HepG2 (cell line): Measurements from ENCODE around the gene HSPA1B. TPM values are rescaled to one million over a fixed set of nuclear protein-coding genes. Genes with fewer than 3 reads are reported as not detected.
A peak's percentile ranks its signal among the peaks of the same experiment; 100 is the strongest.

Experiments used
- ATRX ChIP-seq: sonication (generic); formaldehyde crosslinking; IDR thresholded peaks from 2 replicates; pipeline ENCODE4 v1.4.0; 2020; ENCODE audit warnings: missing genetic modification reagents, borderline replicate concordance
- ETV6 ChIP-seq: sonication (generic); formaldehyde crosslinking; conservative IDR thresholded peaks from 2 replicates; pipeline ENCODE4 v1.4.0; 2020; ENCODE audit warnings: missing genetic modification reagents
- FOXO4 ChIP-seq: sonication (generic); formaldehyde crosslinking; conservative IDR thresholded peaks from 2 replicates; pipeline ENCODE4 v1.8.1; 2023; ENCODE audit warnings: missing genetic modification reagents
- HMG20A ChIP-seq: IDR thresholded peaks from 2 replicates; pipeline ENCODE4 v1.6.1; 2016; ENCODE audit warnings: borderline replicate concordance
- IKZF4 ChIP-seq: sonication (generic); formaldehyde crosslinking; IDR thresholded peaks from 2 replicates; pipeline ENCODE4 v1.5.1; 2020; ENCODE audit warnings: borderline replicate concordance, mild to moderate bottlenecking, low read depth, missing genetic modification reagents; ENCODE audit errors: not compliant biosample characterization
- PPARG ChIP-seq: conservative IDR thresholded peaks from 2 replicates; pipeline ENCODE4 v1.6.1; 2016; ENCODE audit warnings: missing biosample characterization, missing genetic modification reagents
- SMAD9 ChIP-seq: sonication (generic); formaldehyde crosslinking; IDR thresholded peaks from 2 replicates; pipeline ENCODE4 v1.5.1; 2020; ENCODE audit warnings: mild to moderate bottlenecking, missing genetic modification reagents
- SP5 ChIP-seq: IDR thresholded peaks from 2 replicates; pipeline ENCODE4 v1.6.1; 2016; ENCODE audit warnings: low read depth, borderline replicate concordance
- TOE1 ChIP-seq: sonication (generic); formaldehyde crosslinking; IDR thresholded peaks from 2 replicates; pipeline ENCODE4 v1.4.0; 2020; ENCODE audit warnings: mild to moderate bottlenecking, missing genetic modification reagents
- U2AF2 ChIP-seq: fragments of 200-400 bp; formaldehyde crosslinking; IDR thresholded peaks from 2 replicates; pipeline ENCODE4 v1.6.1; 2017; ENCODE audit warnings: low read depth, mild to moderate bottlenecking, low read length
- ZFP82 ChIP-seq: sonication (generic); formaldehyde crosslinking; IDR thresholded peaks from 2 replicates; pipeline ENCODE4 v1.5.1; 2020; ENCODE audit warnings: mild to moderate bottlenecking, missing genetic modification reagents, borderline replicate concordance
- ZNF260 ChIP-seq: sonication (generic); formaldehyde crosslinking; IDR thresholded peaks from 2 replicates; pipeline ENCODE4 v1.4.0; 2020; ENCODE audit warnings: missing genetic modification reagents, low read depth, mild to moderate bottlenecking, borderline replicate concordance
- ZNF274 ChIP-seq: sonication (generic); formaldehyde crosslinking; IDR thresholded peaks from 2 replicates; pipeline ENCODE4 v1.5.1; 2020; ENCODE audit warnings: mild to moderate bottlenecking, missing genetic modification reagents
- ZNF282 ChIP-seq: fragments of 450-650 bp; IDR thresholded peaks from 2 replicates; pipeline ENCODE4 v1.6.1; 2018; ENCODE audit not compliant: partially characterized antibody
- ZNF326 ChIP-seq: sonication (generic); formaldehyde crosslinking; IDR thresholded peaks from 2 replicates; pipeline ENCODE4 v1.4.0; 2020; ENCODE audit warnings: missing genetic modification reagents, borderline replicate concordance
- ZNF616 ChIP-seq: sonication (generic); formaldehyde crosslinking; IDR thresholded peaks from 2 replicates; pipeline ENCODE4 v1.5.0; 2020; ENCODE audit warnings: low read depth, mild to moderate bottlenecking, missing genetic modification reagents
- ZNF709 ChIP-seq: sonication (generic); formaldehyde crosslinking; IDR thresholded peaks from 2 replicates; pipeline ENCODE4 v1.5.0; 2020; ENCODE audit warnings: mild to moderate bottlenecking, missing genetic modification reagents
- ZSCAN12 ChIP-seq: sonication (generic); formaldehyde crosslinking; IDR thresholded peaks from 2 replicates; pipeline ENCODE4 v1.9.0; 2021; ENCODE audit warnings: mild to moderate bottlenecking, missing genetic modification reagents
- polyA plus RNA-seq, 8 experiments: library from polyadenylated mRNA; depleted of rRNA in 3 of 8; stranded (reverse) in 7 of 8; unstranded in 1 of 8; fragments of >200 nt; fragmentation: Illumina TruSeq in 4 of 8; extraction: Trizol in 4 of 8; gene quantifications; 2 replicates each; pipeline versions ENCODE4 v1.2.1 to v1.2.3, GENCODE V29; 2011 to 2016; ENCODE audit warnings: low read depth in 4 of 8, missing spikeins in 1 of 8, mixed read lengths in 1 of 8; ENCODE audit not compliant: insufficient read depth in 1 of 8
- total RNA-seq, 5 experiments: library from RNA; depleted of rRNA; stranded (reverse); fragments of >200 nt; fragmentation: Illumina TruSeq; extraction: Trizol; gene quantifications; 2 replicates each; pipeline ENCODE4 v1.2.3, GENCODE V29; 2016; ENCODE audit warnings: low read depth in 1 of 5
- TF ChIP-seq, protein P1 (sequence below): sonication (generic); formaldehyde crosslinking; IDR thresholded peaks from 2 replicates; pipeline ENCODE4 v1.5.0; 2020; ENCODE audit warnings: mild to moderate bottlenecking, missing genetic modification reagents
- TF ChIP-seq, protein P2 (sequence below): sonication (generic); formaldehyde crosslinking; IDR thresholded peaks from 2 replicates; pipeline ENCODE4 v1.4.0; 2020; ENCODE audit warnings: missing genetic modification reagents, borderline replicate concordance
- TF ChIP-seq, protein P3 (sequence below): sonication (generic); formaldehyde crosslinking; IDR thresholded peaks from 2 replicates; pipeline ENCODE4 v1.5.0; 2020; ENCODE audit warnings: mild to moderate bottlenecking, missing genetic modification reagents

The HSPA1B gene
- total and polyA plus RNA-seq, 2 of the 13 experiments (the other 11 are each of a cell fraction or from before 2014, with no cell fraction given), result 26.0 to 186 TPM

GRCh38 chr6:31834367-31835250 is 7.1 kb downstream of the HSPA1B start (continued):
- TF ChIP-seq, protein P1, sequence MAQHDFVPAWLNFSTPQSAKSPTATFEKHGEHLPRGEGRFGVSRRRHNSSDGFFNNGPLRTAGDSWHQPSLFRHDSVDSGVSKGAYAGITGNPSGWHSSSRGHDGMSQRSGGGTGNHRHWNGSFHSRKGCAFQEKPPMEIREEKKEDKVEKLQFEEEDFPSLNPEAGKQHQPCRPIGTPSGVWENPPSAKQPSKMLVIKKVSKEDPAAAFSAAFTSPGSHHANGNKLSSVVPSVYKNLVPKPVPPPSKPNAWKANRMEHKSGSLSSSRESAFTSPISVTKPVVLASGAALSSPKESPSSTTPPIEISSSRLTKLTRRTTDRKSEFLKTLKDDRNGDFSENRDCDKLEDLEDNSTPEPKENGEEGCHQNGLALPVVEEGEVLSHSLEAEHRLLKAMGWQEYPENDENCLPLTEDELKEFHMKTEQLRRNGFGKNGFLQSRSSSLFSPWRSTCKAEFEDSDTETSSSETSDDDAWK (CRISPR knock-in tag), result no peak
- TF ChIP-seq ZFP82 (no peak), U2AF2 (peak; percentile 12; the same call in 1 of the 2 replicates), ZNF616 (no peak; the same call in 1 of the 2 replicates), SP5 (CRISPR knock-in tag) (no peak), ETV6 (CRISPR knock-in tag) (peak; percentile 86), ATRX (CRISPR knock-in tag) (0 out of 2 replicates have a peak, but pooled peaks have one; percentile 70), ZNF274 (peak; percentile 79), ZSCAN12 (CRISPR knock-in tag) (peak; percentile 92), PPARG (no peak; the same call in none of the 2 replicates), TOE1 (CRISPR knock-in tag) (peak; percentile 85), ZNF709 (0 out of 2 replicates have a peak, but pooled peaks have one; percentile 58), ZNF282 (no peak), IKZF4 (CRISPR knock-in tag) (peak; percentile 96), FOXO4 (no peak), HMG20A (CRISPR knock-in tag) (peak; percentile 38; the same call in 1 of the 2 replicates), ZNF326 (CRISPR knock-in tag) (no peak), ZNF260 (CRISPR knock-in tag) (no peak), SMAD9 (peak; percentile 72; the same call in 1 of the 2 replicates)
- TF ChIP-seq, protein P2, sequence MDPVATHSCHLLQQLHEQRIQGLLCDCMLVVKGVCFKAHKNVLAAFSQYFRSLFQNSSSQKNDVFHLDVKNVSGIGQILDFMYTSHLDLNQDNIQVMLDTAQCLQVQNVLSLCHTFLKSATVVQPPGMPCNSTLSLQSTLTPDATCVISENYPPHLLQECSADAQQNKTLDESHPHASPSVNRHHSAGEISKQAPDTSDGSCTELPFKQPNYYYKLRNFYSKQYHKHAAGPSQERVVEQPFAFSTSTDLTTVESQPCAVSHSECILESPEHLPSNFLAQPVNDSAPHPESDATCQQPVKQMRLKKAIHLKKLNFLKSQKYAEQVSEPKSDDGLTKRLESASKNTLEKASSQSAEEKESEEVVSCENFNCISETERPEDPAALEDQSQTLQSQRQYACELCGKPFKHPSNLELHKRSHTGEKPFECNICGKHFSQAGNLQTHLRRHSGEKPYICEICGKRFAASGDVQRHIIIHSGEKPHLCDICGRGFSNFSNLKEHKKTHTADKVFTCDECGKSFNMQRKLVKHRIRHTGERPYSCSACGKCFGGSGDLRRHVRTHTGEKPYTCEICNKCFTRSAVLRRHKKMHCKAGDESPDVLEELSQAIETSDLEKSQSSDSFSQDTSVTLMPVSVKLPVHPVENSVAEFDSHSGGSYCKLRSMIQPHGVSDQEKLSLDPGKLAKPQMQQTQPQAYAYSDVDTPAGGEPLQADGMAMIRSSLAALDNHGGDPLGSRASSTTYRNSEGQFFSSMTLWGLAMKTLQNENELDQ, result peak; percentile 73
- TF ChIP-seq, protein P3, sequence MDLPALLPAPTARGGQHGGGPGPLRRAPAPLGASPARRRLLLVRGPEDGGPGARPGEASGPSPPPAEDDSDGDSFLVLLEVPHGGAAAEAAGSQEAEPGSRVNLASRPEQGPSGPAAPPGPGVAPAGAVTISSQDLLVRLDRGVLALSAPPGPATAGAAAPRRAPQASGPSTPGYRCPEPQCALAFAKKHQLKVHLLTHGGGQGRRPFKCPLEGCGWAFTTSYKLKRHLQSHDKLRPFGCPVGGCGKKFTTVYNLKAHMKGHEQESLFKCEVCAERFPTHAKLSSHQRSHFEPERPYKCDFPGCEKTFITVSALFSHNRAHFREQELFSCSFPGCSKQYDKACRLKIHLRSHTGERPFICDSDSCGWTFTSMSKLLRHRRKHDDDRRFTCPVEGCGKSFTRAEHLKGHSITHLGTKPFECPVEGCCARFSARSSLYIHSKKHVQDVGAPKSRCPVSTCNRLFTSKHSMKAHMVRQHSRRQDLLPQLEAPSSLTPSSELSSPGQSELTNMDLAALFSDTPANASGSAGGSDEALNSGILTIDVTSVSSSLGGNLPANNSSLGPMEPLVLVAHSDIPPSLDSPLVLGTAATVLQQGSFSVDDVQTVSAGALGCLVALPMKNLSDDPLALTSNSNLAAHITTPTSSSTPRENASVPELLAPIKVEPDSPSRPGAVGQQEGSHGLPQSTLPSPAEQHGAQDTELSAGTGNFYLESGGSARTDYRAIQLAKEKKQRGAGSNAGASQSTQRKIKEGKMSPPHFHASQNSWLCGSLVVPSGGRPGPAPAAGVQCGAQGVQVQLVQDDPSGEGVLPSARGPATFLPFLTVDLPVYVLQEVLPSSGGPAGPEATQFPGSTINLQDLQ (CRISPR knock-in tag), result 0 out of 2 replicates have a peak, but pooled peaks have one; percentile 1
